Ascending aorta (tissue), 2 donors: ENCODE measurements around the gene CRYGS. TPM values are rescaled to one million over a fixed set of nuclear protein-coding genes. Genes with fewer than 3 reads are reported as not detected.

Experiments
- DNase-seq, 2 donors: peaks; one replicate each; pipeline ENCODE4 v3.0.0-alpha.2; 2019; ENCODE audit warnings: low spot score in 2 of 2
- H3K27ac ChIP-seq, 2 donors: fragments of 200-600 bp; sonication (generic); one replicate each; pipeline ENCODE4 v1.5.1; 2016 to 2017; ENCODE audit warnings: mild to moderate bottlenecking in 1 of 2
- H3K27me3 ChIP-seq: fragments of 200-600 bp; sonication (generic); one replicate; pipeline ENCODE4 v1.5.1; 2017
- H3K36me3 ChIP-seq, 2 donors: fragments of 200-600 bp; sonication (generic); one replicate each; pipeline ENCODE4 v1.5.1; 2016
- H3K4me1 ChIP-seq, 2 donors: fragments of 200-600 bp; sonication (generic); one replicate each; pipeline ENCODE4 v1.5.1; 2016 to 2017; ENCODE audit warnings: mild to moderate bottlenecking in 1 of 2
- H3K4me3 ChIP-seq, 2 donors: fragments of 200-600 bp; sonication (generic); one replicate each; pipeline ENCODE4 v1.5.1; 2016 to 2017; ENCODE audit warnings: mild to moderate bottlenecking in 1 of 2
- H3K9me3 ChIP-seq, 2 donors: fragments of 200-600 bp; sonication (generic); one replicate each; pipeline ENCODE4 v1.5.1; 2016
- intact Hi-C: fragments of 100-400 bp; cut with DNase I; formaldehyde crosslinking; loops from one replicate; pipeline ENCODE4 v1.15.1; 2023
- total RNA-seq: library from RNA; depleted of rRNA; stranded (reverse); fragments of >200 nt; gene quantifications from one replicate; pipeline ENCODE4 v1.1.0, GENCODE V29; 2016
- TF ChIP-seq, protein P1 (sequence below), 3 experiments: fragments of 200-600 bp in 2 of 3; fragments of 450-650 bp in 1 of 3; sonication (generic) in 2 of 3; IDR thresholded peaks; one replicate each; pipeline ENCODE4 v1.5.1; 2016 to 2019; ENCODE audit warnings: antibody characterized with exemption in 3 of 3, mild to moderate bottlenecking in 1 of 3, moderate library complexity in 1 of 3

The CRYGS gene
- total RNA-seq, 1 donor from 2014 or later, result not detected

DNA sequence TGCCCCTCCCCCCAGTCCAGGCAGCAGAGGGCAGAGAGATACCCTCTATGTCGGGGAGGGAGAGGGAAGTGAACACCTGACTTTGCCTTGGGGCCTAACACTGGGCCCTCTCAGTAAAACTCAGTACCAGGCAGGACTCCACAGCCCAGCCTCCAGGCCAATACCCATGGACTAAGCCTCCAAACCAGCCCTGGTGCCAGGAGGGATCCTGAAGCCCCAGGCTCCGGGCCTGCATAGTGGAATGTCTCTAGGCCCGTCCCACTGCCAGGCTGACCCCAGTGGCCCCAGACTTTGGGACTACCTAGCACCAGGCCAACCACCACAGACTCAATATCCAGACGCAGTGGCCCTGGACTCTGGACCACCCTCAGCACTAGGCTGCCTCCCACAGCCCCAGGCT is 46.6 kb downstream of the CRYGS start:
- DNase-seq, result peak in 1 of 2 donors; percentile 45
- no peaks in the 10 kb centered on the region for H3K27me3 ChIP-seq
- intact Hi-C loops, result no loop called here
- H3K4me1 ChIP-seq, result peaks cover 0 to 25% of the 10 kb centered on the region in 2 donors
- H3K27ac ChIP-seq, result no peak overlapping the region
- no peaks in the 10 kb centered on the region for H3K36me3 ChIP-seq
- H3K9me3 ChIP-seq, result no peaks in the 10 kb centered on the region
- H3K4me3 ChIP-seq, result no peak overlapping the region
- TF ChIP-seq, protein P1, sequence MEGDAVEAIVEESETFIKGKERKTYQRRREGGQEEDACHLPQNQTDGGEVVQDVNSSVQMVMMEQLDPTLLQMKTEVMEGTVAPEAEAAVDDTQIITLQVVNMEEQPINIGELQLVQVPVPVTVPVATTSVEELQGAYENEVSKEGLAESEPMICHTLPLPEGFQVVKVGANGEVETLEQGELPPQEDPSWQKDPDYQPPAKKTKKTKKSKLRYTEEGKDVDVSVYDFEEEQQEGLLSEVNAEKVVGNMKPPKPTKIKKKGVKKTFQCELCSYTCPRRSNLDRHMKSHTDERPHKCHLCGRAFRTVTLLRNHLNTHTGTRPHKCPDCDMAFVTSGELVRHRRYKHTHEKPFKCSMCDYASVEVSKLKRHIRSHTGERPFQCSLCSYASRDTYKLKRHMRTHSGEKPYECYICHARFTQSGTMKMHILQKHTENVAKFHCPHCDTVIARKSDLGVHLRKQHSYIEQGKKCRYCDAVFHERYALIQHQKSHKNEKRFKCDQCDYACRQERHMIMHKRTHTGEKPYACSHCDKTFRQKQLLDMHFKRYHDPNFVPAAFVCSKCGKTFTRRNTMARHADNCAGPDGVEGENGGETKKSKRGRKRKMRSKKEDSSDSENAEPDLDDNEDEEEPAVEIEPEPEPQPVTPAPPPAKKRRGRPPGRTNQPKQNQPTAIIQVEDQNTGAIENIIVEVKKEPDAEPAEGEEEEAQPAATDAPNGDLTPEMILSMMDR (IDR thresholded peaks at IDR 0.05), result no peak

- Histone ChIP-seq H3K27ac (no peak overlapping the region), H3K27me3 (no peaks in the 10 kb centered on the region), H3K36me3 (no peaks in the 10 kb centered on the region), H3K4me3 (no peak overlapping the region), H3K9me3 (no peaks in the 10 kb centered on the region), H3K4me1 (peaks cover 0 to 29% of the 10 kb centered on the region in 2 donors)
- intact Hi-C loops, result no loop called here
- peak in 1 of 2 donors; percentile 39 for DNase-seq
- TF ChIP-seq, protein P1 (IDR thresholded peaks at IDR 0.05), result no peak
These were observed 47.5 kb downstream of the CRYGS start for GRCh38 chr3:186496635-186497034.

DNA sequence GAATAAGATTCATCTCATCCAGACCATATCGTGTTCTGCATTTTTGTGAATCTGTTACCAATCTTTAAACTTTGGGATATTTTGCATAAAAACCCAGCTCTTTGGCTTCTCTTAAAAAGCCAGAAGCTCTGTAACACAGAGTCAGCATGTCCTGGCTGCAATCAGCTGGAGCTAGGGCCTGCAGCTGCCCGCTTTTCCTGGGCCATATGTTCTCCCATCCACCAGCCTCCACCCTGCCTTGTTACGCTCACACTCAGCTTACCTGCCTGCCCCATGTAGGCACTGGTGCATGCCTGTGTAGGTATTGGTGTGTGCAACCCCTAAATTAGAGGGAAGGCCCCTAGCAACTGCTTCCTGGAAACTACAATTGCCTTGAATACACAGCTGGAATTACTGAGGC is 48.2 kb downstream of the CRYGS start:
- Histone ChIP-seq H3K9me3 (no peaks in the 10 kb centered on the region), H3K4me1 (peaks cover 0 to 29% of the 10 kb centered on the region in 2 donors), H3K27ac (no peak overlapping the region), H3K27me3 (no peaks in the 10 kb centered on the region), H3K36me3 (no peaks in the 10 kb centered on the region), H3K4me3 (no peak overlapping the region)
- intact Hi-C loops, result no loop called here
- TF ChIP-seq, protein P1 (IDR thresholded peaks at IDR 0.05), result no peak
- peak in 1 of 2 donors; percentile 25 for DNase-seq

GRCh38 chr3:186493525-186494255 is 50.5 kb downstream of the CRYGS start:
- H3K27ac ChIP-seq, result peak overlapping the region; percentile 64 to 69

DNA sequence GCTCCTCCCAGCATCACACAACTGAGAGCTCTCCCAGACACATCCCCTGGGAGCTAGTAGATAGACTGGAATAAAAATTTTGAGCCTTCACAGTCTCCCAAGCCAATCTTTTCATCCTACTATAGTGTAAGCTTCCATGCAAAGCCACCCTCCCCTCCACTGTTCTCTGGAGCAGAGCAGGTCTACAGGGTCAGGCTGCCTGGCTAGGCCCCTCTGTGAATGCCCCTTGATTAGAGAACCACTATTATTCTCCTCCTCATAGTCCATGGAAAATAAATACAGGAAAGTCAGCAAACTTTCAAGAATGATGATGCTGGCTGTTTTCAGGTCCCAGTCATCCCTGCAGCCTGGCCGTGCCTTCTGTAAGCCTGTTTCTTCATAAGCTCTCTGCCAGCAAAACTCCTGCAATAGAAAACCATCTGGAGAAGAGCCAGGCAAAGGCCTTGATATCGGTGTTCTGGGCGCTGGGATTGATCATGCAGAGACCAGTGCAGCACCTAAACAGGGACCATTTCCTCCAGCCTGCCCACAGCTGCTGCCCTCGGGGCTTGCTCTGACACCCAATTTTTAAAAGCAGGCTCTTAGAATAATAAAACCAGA is 51.7 kb downstream of the CRYGS start:
- no peak for DNase-seq
- no peak overlapping the region for H3K4me3 ChIP-seq
- H3K4me1 ChIP-seq, result peaks cover 0 to 29% of the 10 kb centered on the region in 2 donors
- peak overlapping the region; percentile 64 to 69 for H3K27ac ChIP-seq
- no peaks in the 10 kb centered on the region for H3K9me3 ChIP-seq
- TF ChIP-seq, protein P1 (IDR thresholded peaks at IDR 0.05), result no peak
- no peaks in the 10 kb centered on the region for H3K36me3 ChIP-seq
- H3K27me3 ChIP-seq, result no peaks in the 10 kb centered on the region
- intact Hi-C loops, result loop anchor here (5.0 kb wide), 1 partner anchor 130 kb away; the partner anchor contains the start of gene DGKG

More at GRCh38 chr3:186493525-186494255, 50.5 kb downstream of the CRYGS start:
- H3K4me1 ChIP-seq, result peaks cover 0 to 29% of the 10 kb centered on the region in 2 donors
- H3K9me3 ChIP-seq, result no peaks in the 10 kb centered on the region
- H3K36me3 ChIP-seq, result no peaks in the 10 kb centered on the region
- TF ChIP-seq, protein P1 (IDR thresholded peaks at IDR 0.05), result no peak
- H3K4me3 ChIP-seq, result peak overlapping the region in 1 of 2 donors; percentile 37
- intact Hi-C loops, result loop anchor here (5.0 kb wide), 1 partner anchor 131 kb away; the partner anchor contains the start of gene DGKG
- DNase-seq, result peak in 1 of 2 donors; percentile 54
- no peaks in the 10 kb centered on the region for H3K27me3 ChIP-seq
